ENCODE results near the gene SLC25A45. TPM values are rescaled to one million over a fixed set of nuclear protein-coding genes. Genes with fewer than 3 reads are reported as not detected.
"Not testable (repeated sequence)": the region's sequence is repeated elsewhere in the genome, so short reads cannot be mapped to it uniquely, and the experiment has no call there.

Gene SLC25A45
- total RNA-seq, 1 experiment from 2014 or later = 2.3 TPM

GRCh38 chr11:65362966-65363365, 19.5 kb downstream of the SLC25A45 start:
- DNase-seq (ENCODE audit: low read depth) = no peak

- no peak for DNase-seq (ENCODE audit: low read depth)
Observed at GRCh38 chr11:65362320-65362931, 20.0 kb downstream of the SLC25A45 start.

GRCh38 chr11:65357856-65358356, 24.5 kb downstream of the SLC25A45 start:
- no peak for DNase-seq (ENCODE audit: low read depth)

GRCh38 chr11:65356394-65356972, 26.0 kb downstream of the SLC25A45 start:
- DNase-seq (ENCODE audit: low read depth) = no peak

GRCh38 chr11:65355776-65356393, 26.6 kb downstream of the SLC25A45 start:
- DNase-seq (ENCODE audit: low read depth) = peak; percentile 45

- DNase-seq (ENCODE audit: low read depth) = no peak
Observed at GRCh38 chr11:65355013-65355775, 27.3 kb downstream of the SLC25A45 start.

- DNase-seq (ENCODE audit: low read depth) = peak; percentile 90
Observed at GRCh38 chr11:65354265-65355012, 28.0 kb downstream of the SLC25A45 start, which contains the start of gene TIGD3. TSS of gene TIGD3 (plus strand) at chr11:65354751. CDS start at chr11:65355809, 1,058 bp downstream.

- DNase-seq (ENCODE audit: low read depth) = no peak
Observed at GRCh38 chr11:65353900-65354264, 28.6 kb downstream of the SLC25A45 start.

- DNase-seq (ENCODE audit: low read depth) = no peak
Observed at GRCh38 chr11:65353376-65353775, 29.1 kb downstream of the SLC25A45 start.

GRCh38 chr11:65352783-65353182, 29.7 kb downstream of the SLC25A45 start:
- no peak for DNase-seq (ENCODE audit: low read depth)

- DNase-seq (ENCODE audit: low read depth) = no peak
Observed at GRCh38 chr11:65351511-65351910, 30.9 kb downstream of the SLC25A45 start.

- no peak for DNase-seq (ENCODE audit: low read depth)
Observed at GRCh38 chr11:65341856-65342255, 40.6 kb downstream of the SLC25A45 start.

GRCh38 chr11:65340226-65340625, 42.2 kb downstream of the SLC25A45 start:
- DNase-seq (ENCODE audit: low read depth) = no peak

GRCh38 chr11:65338676-65339075, 43.8 kb downstream of the SLC25A45 start:
- no peak for DNase-seq (ENCODE audit: low read depth)

GRCh38 chr11:65334696-65335295, 47.6 kb downstream of the SLC25A45 start:
- no peak for DNase-seq (ENCODE audit: low read depth)

- not testable (repeated sequence) for DNase-seq (ENCODE audit: low read depth)
Observed at GRCh38 chr11:65332591-65332990, 49.9 kb downstream of the SLC25A45 start.

- no peak for DNase-seq (ENCODE audit: low read depth)
Observed at GRCh38 chr11:65330544-65330943, 51.9 kb downstream of the SLC25A45 start.

GRCh38 chr11:65329944-65330403, 52.5 kb downstream of the SLC25A45 start:
- DNase-seq (ENCODE audit: low read depth) = peak; percentile 86

- no peak for DNase-seq (ENCODE audit: low read depth)
Observed at GRCh38 chr11:65329478-65329877, 53.0 kb downstream of the SLC25A45 start.

- no peak for DNase-seq (ENCODE audit: low read depth)
Observed at GRCh38 chr11:65327021-65327420, 55.4 kb downstream of the SLC25A45 start.

GRCh38 chr11:65325435-65325834, 57.0 kb downstream of the SLC25A45 start:
- no peak for DNase-seq (ENCODE audit: low read depth)

Data from LHCN-M2 (cell line).